Measurements from ENCODE around the gene SNN. TPM values are rescaled to one million over a fixed set of nuclear protein-coding genes. Genes with fewer than 3 reads are reported as not detected.

The SNN gene
- total and polyA plus RNA-seq, 2 of the 4 experiments (the other 2 are of a cell fraction) = 10.0 to 13.0 TPM

GRCh38 chr16:11677959-11678881 is 10.0 kb downstream of the SNN start:
- Histone ChIP-seq H2BK5ac (ENCODE audit: low read depth, low read length, poor library complexity, severe bottlenecking) (no peak overlapping the region), H3K9me1 (ENCODE audit: insufficient read depth, low read length) (peaks cover 35% of the 10 kb centered on the region), H4K8ac (ENCODE audit: low read depth in 2 of 2, low read length in 2 of 2) (no peak overlapping the region), H2BK20ac (ENCODE audit: low read depth, low read length) (no peak overlapping the region), H3K9ac (ENCODE audit: low read depth, low read length) (no peak overlapping the region; the same call in 1 of the 2 replicates), H2AFZ (replicated peaks; ENCODE audit: low read length, poor library complexity) (no peak overlapping the region), H3K79me1 (ENCODE audit: low read depth in 1 of 2, low read length in 2 of 2) (peaks cover 29 to 89% of the 10 kb centered on the region in 2 experiments), H3K9me3 (ENCODE audit: control insufficient read depth, insufficient read depth, low read length) (no peaks in the 10 kb centered on the region), H3K18ac (ENCODE audit: low read depth, low read length) (no peak overlapping the region), H3K4me3 (ENCODE audit: insufficient read depth, low read depth, low read length) (no peak overlapping the region), H3K36me3 (ENCODE audit: control insufficient read depth, insufficient read depth, low read length) (peaks cover 57% of the 10 kb centered on the region), H3K4me1 (ENCODE audit: control insufficient read depth, insufficient read depth, low read length) (peaks cover 28% of the 10 kb centered on the region), H2AK9ac (replicated peaks; ENCODE audit: low read depth, low read length, poor library complexity) (peak overlapping the region; percentile 62), H2AK5ac (ENCODE audit: low read depth, low read length) (no peak overlapping the region; the same call in 1 of the 2 replicates), H3K23ac (ENCODE audit: low read depth, low read length) (no peak overlapping the region), H3K4me2 (ENCODE audit: low read depth, low read length) (no peak overlapping the region), H3K27me3 (ENCODE audit: control insufficient read depth, insufficient read depth, low read length) (no peaks in the 10 kb centered on the region), H3K14ac (replicated peaks; ENCODE audit: low read depth, low read length) (0 out of 2 replicates have a peak overlapping the region, but pooled peaks have one; percentile 68), H4K5ac (ENCODE audit: low read depth, low read length) (no peak overlapping the region), H3K4ac (ENCODE audit: low read depth, low read length) (no peak overlapping the region), H2BK15ac (ENCODE audit: low read depth, low read length) (no peak overlapping the region), H4K91ac (ENCODE audit: insufficient read depth, low read depth, low read length) (no peak overlapping the region), H4K20me1 (ENCODE audit: insufficient read depth, low read length) (peaks cover 91% of the 10 kb centered on the region), H3K56ac (ENCODE audit: extremely low read depth, insufficient read depth, low read length) (no peak overlapping the region), H2BK120ac (ENCODE audit: low read depth, low read length) (no peak overlapping the region), H3K27ac (ENCODE audit: insufficient read depth, low read length) (no peak overlapping the region)
- dilution Hi-C loops (cut with HindIII; ENCODE audit: low sequenced_read_pairs, unreplicated experiment) = no loop called here
- in situ Hi-C loops (cut with MboI; ENCODE audit: low sequenced_read_pairs) = no loop called here
- POLR2A ChIA-PET (ENCODE audit: unreplicated experiment) = no interaction called here
- intact Hi-C loops (cut with micrococcal nuclease) = no loop called here
- 86% methylated on average over 6 of the region's 18 CpGs; no CpG with 5 or more reads in 1 of the 2 experiments for WGBS, 2 experiments (ENCODE audit: extremely low coverage in 2 of 2, insufficient read length in 1 of 2)
- no TSS peak for BruUV-seq (replicated peaks)
- ATAC-seq (ENCODE audit: low read depth) = no peak
- DNase-seq = no peak
- CTCF ChIA-PET = no interaction called here
- TF ChIP-seq MXI1 (IDR thresholded peaks at IDR 0.05; ENCODE audit: borderline replicate concordance, low read depth, low read length) (no peak), RFX5 (IDR thresholded peaks at IDR 0.05; ENCODE audit: low read depth, low read length) (no peak), RCOR1 (IDR thresholded peaks at IDR 0.05; ENCODE audit: insufficient replicate concordance, low read length) (no peak), NFE2L2 (IDR thresholded peaks at IDR 0.05; ENCODE audit: low read depth, low read length) (no peak), FOS (IDR thresholded peaks at IDR 0.05; ENCODE audit: low read depth, low read length) (no peak), BHLHE40 (IDR thresholded peaks at IDR 0.05; ENCODE audit: low read depth, low read length) (no peak), USF2 (IDR thresholded peaks at IDR 0.05; ENCODE audit: low read depth, low read length) (no peak), CTCF (conservative IDR thresholded peaks at IDR 0.05; ENCODE audit: low read depth, low read length) (no peak), RAD21 (IDR thresholded peaks at IDR 0.05; ENCODE audit: low read length) (no peak), MAZ (IDR thresholded peaks at IDR 0.05; ENCODE audit: borderline replicate concordance, low read depth, low read length) (no peak), CHD1 (IDR thresholded peaks at IDR 0.05; ENCODE audit: low read depth, low read length) (no peak), CEBPB (IDR thresholded peaks at IDR 0.05; ENCODE audit: low read depth, low read length) (no peak), ELK1 (IDR thresholded peaks at IDR 0.05; ENCODE audit: borderline replicate concordance, low read depth, low read length) (no peak), MAFK (IDR thresholded peaks at IDR 0.05; ENCODE audit: low read depth, low read length) (no peak)
